Muscle of back (tissue), 11 donors: ENCODE measurements around the gene DCP2. TPM values are rescaled to one million over a fixed set of nuclear protein-coding genes. Genes with fewer than 3 reads are reported as not detected.

Experiments
- DNase-seq, 3 donors: peaks; one replicate each; pipeline versions ENCODE4 v3.0.0 to v3.0.0-alpha.2; 2013
- polyA plus RNA-seq, 10 donors: library from polyadenylated mRNA; unstranded; fragments of 120-200 nt; gene quantifications; one replicate each; pipeline ENCODE4 v1.2.1, GENCODE V29; 2013; ENCODE audit not compliant: insufficient read length in 10 of 10

Gene DCP2
- polyA plus RNA-seq, 10 donors: 15.1 to 29.1 (median 21.7) TPM

DNA sequence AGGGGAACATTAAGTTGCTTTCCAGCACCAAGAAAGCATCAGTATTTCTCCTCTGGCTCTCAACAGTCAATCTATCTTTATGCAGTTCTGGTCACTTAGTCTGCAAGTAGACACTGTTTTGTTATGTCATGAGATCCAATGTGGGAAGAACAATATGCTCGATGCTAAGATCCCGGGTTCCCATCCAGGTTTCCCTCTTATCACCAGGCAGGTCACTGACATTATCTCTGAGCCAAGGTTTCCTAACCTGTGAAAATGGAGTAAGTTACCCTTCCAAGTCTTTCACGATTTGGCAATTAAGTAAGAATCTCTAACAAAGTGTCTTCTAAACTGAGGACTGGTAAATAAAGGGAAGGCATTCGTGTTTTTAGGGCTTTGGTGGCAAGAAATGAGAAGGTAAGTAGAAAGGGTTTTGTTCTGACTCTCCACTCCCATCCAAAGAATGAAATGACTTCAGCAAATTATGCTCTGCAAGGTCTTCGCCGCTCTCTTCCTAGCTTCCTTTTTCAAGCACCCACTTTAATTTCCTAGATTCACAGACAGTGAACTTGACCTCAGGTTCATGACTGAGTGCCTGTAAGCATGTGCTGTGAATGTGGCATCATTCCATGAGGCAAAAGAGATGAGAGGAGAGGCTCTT lies 86.4 kb downstream of the DCP2 start:
- DNase-seq: no peak

DNA sequence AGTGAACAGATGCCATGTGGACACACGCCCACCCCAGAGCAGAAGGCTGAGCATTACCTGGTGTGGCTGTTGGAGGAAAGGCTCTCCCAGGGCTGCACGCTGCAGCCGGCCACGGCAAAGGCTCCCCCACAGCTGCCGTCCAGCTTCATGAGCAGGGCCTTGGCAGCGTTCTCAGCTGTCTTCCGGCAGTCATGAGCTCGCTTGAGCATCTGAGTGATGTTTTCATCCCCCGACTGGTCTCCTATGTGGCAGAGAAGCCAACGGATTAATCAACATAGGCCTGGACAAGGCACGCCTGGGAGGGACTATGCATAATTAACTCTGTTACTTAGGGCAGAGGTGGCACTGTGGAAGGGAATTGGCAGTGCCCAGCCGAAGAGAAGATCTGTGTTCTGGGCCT lies 87.3 kb downstream of the DCP2 start:
- DNase-seq: peak; percentile 65 to 81 (median 74)

DNA sequence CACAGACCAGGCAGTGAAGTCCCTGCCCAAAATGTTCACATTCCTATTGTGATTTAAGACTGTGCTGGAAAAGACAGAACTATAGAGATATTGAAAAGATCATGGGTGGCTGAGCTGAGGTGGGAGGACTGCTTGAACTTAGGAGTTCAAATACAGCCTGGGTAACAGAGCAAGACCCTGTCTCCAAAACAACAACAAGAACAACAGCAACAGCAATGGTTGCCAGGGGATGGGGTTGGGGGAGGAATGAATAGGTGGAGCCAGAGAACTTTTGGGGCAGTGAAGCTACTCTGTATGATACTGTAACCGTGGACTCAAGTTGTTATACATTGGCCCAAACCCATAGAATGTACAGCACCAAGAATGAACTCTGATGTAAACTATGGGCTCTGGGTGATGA lies 88.2 kb downstream of the DCP2 start:
- no peak for DNase-seq

DNA sequence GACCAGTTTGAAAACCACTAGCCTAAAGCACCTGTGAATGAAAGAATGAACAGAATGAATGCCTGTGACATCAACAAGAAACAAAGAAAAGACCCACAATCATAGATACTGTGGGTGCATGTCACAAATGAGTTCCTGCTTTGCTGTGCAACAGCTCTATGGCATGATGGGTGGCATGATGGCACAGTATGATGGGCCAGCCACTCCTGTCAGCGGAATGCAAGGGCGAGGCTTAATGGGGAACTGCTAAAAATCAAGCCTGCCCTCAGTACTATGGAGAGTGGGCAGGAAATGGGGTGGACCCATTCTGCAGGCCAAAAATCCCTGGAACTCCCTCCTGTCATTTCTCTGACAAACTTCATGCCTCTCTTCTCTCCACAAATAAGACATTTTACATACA lies 89.0 kb downstream of the DCP2 start:
- no peak for DNase-seq

DNA sequence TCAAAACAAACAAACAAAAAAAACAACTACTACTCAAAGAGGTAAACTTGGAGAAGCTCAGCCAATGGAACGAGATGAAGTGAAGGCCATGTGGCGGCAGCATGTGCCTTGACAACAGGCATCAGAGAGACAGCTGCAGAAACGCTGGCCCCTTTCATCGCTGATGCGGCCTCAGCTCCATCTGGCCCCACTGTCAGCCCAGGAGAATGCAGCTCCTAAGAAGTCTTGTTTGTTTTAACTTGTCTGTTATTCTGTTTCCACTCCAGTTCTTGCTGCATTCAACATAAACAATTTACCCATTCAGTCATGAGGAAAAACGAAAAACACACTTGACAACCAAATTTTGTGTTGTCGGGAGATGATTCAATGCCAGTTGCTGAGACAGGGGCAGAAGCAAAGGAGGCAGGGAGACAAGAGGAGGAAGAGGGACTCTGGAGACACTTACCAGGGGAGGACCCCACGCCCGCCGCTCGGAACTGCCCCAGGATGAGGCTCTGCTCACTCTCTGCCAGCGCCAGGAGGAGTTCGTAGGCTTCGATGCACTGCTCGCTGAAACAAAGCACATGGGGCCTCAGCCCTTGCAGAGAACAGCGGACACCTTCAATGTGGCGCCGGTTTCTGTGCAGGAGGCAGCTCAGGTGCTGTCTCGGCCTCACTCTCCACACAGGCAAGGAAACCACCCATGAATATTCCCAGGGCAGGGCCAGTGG lies 91.2 kb downstream of the DCP2 start:
- peak; percentile 55 to 78 (median 63) for DNase-seq

DNA sequence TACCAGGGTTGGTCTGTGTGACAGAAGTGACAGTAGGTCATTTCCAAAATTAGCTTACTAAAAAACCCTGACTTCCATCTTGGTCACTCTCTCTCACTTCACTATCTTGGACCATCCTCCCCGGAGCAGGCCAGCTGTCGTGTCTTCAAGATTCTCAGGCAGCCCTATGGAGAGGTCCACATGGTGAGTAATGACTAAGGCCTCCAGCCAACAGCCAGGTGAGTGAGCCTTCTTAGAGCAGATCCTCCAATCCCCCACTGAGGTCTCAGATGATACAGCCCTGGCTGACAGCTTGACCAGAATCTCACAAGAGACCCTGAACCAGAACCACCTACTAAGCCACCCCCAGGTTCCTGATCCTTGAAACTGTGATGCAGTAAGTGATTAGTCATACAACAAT lies 92.0 kb downstream of the DCP2 start:
- DNase-seq: no peak

Other genes with a start within 250 kb of the DCP2 start
- 10 to 100 TPM; 21.2 to 31.5 (median 25.9) TPM for gene APC, start 238.9 kb upstream of the DCP2 start, polyA plus RNA-seq
- 10 to 100 TPM; 53.4 to 73.2 (median 66.9) TPM for gene SRP19, start 115.5 kb upstream of the DCP2 start, polyA plus RNA-seq
- 10 to 100 TPM; 61.8 to 89.0 (median 73.7) TPM for gene REEP5, start 54.6 kb upstream of the DCP2 start, polyA plus RNA-seq